Ascending aorta (tissue), 2 donors: ENCODE results near the gene SORCS3. TPM values are rescaled to one million over a fixed set of nuclear protein-coding genes. Genes with fewer than 3 reads are reported as not detected.

Experiments used
- DNase-seq, 2 donors: peaks; one replicate each; pipeline ENCODE4 v3.0.0-alpha.2; 2019; ENCODE audit warnings: low spot score in 2 of 2
- H3K27ac ChIP-seq, 2 donors: fragments of 200-600 bp; sonication (generic); one replicate each; pipeline ENCODE4 v1.5.1; 2016 to 2017; ENCODE audit warnings: mild to moderate bottlenecking in 1 of 2
- H3K27me3 ChIP-seq: fragments of 200-600 bp; sonication (generic); one replicate; pipeline ENCODE4 v1.5.1; 2017
- H3K36me3 ChIP-seq, 2 donors: fragments of 200-600 bp; sonication (generic); one replicate each; pipeline ENCODE4 v1.5.1; 2016
- H3K4me1 ChIP-seq, 2 donors: fragments of 200-600 bp; sonication (generic); one replicate each; pipeline ENCODE4 v1.5.1; 2016 to 2017; ENCODE audit warnings: mild to moderate bottlenecking in 1 of 2
- H3K4me3 ChIP-seq, 2 donors: fragments of 200-600 bp; sonication (generic); one replicate each; pipeline ENCODE4 v1.5.1; 2016 to 2017; ENCODE audit warnings: mild to moderate bottlenecking in 1 of 2
- H3K9me3 ChIP-seq, 2 donors: fragments of 200-600 bp; sonication (generic); one replicate each; pipeline ENCODE4 v1.5.1; 2016
- CTCF ChIP-seq, 3 experiments: fragments of 200-600 bp in 2 of 3; fragments of 450-650 bp in 1 of 3; sonication (generic) in 2 of 3; IDR thresholded peaks; one replicate each; pipeline ENCODE4 v1.5.1; 2016 to 2019; ENCODE audit warnings: antibody characterized with exemption in 3 of 3, mild to moderate bottlenecking in 1 of 3, moderate library complexity in 1 of 3
- intact Hi-C: fragments of 100-400 bp; cut with DNase I; formaldehyde crosslinking; loops from one replicate; pipeline ENCODE4 v1.15.1; 2023
- total RNA-seq: library from RNA; depleted of rRNA; stranded (reverse); fragments of >200 nt; gene quantifications from one replicate; pipeline ENCODE4 v1.1.0, GENCODE V29; 2016

Gene SORCS3
- total RNA-seq, 1 donor from 2014 or later = not detected

DNA sequence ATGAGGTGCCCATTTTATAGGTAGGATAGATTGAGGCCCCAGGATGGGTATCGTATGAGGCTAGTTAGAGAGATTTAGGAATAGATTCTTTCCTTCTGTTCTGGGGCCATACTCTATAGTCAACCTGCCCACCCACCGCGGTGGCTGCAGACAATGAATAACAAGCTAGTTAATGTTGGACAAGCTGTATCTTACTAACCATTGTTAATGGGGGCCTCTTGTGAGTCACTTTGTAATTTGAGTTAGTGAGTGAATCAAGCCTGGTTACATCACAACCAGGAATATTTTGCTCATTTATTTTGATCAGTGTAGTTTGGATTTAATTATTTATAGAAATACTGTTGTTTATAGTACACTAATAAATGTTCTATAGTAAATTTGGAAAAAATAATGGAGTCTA, 7.3 kb downstream of the SORCS3 start:
- Histone ChIP-seq H3K9me3 (no peaks in the 10 kb centered on the region), H3K27ac (no peak overlapping the region), H3K4me3 (no peak overlapping the region), H3K36me3 (no peaks in the 10 kb centered on the region), H3K27me3 (no peaks in the 10 kb centered on the region), H3K4me1 (no peaks in the 10 kb centered on the region)
- no peak for TF ChIP-seq CTCF (IDR thresholded peaks at IDR 0.05)
- no peak for DNase-seq
- intact Hi-C loops = no loop called here

DNA sequence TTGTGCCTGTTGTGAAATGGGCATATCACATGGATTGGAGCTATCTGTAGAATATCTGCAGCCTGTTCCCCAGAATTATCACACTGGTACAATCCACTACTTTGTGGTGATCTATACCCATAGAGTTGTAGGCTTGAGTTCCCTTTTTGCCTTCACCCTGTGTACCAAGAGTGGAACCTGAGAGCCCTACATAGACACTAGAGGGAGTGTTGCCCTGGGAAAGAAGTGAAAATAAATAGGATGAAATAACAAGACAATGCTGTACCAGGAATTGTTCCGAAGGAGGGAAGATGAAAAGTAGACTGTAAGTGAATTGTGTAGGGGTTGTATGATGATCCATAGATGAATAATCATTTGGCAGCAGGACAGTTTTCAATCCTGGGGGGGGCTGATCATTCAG, 9.0 kb downstream of the SORCS3 start:
- no peak overlapping the region for H3K27ac ChIP-seq
- H3K4me3 ChIP-seq = no peak overlapping the region
- no peaks in the 10 kb centered on the region for H3K9me3 ChIP-seq
- no peak for DNase-seq
- intact Hi-C loops = no loop called here
- H3K4me1 ChIP-seq = no peaks in the 10 kb centered on the region
- no peaks in the 10 kb centered on the region for H3K36me3 ChIP-seq
- no peaks in the 10 kb centered on the region for H3K27me3 ChIP-seq
- no peak for TF ChIP-seq CTCF (IDR thresholded peaks at IDR 0.05)

- Histone ChIP-seq H3K4me1 (no peaks in the 10 kb centered on the region), H3K4me3 (no peak overlapping the region), H3K9me3 (no peaks in the 10 kb centered on the region), H3K27ac (no peak overlapping the region), H3K36me3 (no peaks in the 10 kb centered on the region), H3K27me3 (no peaks in the 10 kb centered on the region)
- intact Hi-C loops = no loop called here
- no peak for DNase-seq
- TF ChIP-seq CTCF (IDR thresholded peaks at IDR 0.05) = no peak
Measured at GRCh38 chr10:104650635-104651331, 9.7 kb downstream of the SORCS3 start.

DNA sequence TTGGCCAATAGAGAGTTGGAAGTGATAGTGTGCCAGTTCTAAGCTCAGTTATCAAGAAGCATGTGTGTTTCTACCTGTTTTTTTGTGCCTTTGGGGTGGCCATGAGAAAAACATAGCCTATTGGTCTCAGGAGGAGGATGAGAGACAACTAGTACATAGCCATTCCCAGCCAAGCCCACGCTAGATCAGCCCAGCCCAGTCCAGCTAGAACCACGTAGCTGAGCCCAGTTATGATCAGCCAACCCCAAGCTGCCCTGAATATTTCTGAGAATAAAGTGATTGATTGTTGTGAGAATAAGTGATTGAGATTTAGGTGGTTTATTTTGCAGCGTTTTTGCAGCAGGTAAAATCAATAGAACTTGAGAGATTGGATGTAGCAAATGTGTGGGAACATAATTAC, 15.9 kb downstream of the SORCS3 start:
- TF ChIP-seq CTCF (IDR thresholded peaks at IDR 0.05) = no peak
- no peaks in the 10 kb centered on the region for H3K4me1 ChIP-seq
- H3K27ac ChIP-seq = no peak overlapping the region
- no peak overlapping the region for H3K4me3 ChIP-seq
- no peaks in the 10 kb centered on the region for H3K36me3 ChIP-seq
- H3K27me3 ChIP-seq = no peaks in the 10 kb centered on the region
- DNase-seq = no peak
- intact Hi-C loops = no loop called here
- H3K9me3 ChIP-seq = no peaks in the 10 kb centered on the region

DNA sequence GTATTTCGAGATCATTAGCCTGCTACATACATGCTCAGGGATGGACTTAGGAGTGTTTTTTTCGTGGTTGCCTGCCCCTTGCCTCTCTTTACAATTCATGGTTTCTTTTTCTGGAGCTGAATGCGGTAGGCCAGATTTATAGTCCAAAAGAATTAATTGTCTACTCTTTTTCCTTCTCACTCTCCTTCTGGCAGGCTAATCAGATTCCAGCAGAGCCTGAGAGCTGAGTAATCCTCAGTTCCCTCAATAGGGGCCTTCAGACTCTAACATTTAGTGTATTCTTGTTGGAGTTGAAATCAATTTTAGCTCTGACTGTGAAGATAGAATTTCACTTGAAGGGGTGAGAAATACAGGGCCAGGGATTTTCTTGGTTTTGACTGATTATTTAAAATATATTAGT, 16.4 kb downstream of the SORCS3 start:
- Histone ChIP-seq H3K36me3 (no peaks in the 10 kb centered on the region), H3K4me1 (no peaks in the 10 kb centered on the region), H3K4me3 (no peak overlapping the region), H3K27ac (no peak overlapping the region), H3K9me3 (no peaks in the 10 kb centered on the region), H3K27me3 (no peaks in the 10 kb centered on the region)
- no peak for DNase-seq
- intact Hi-C loops = no loop called here
- no peak for TF ChIP-seq CTCF (IDR thresholded peaks at IDR 0.05)

GRCh38 chr10:104658067-104658466, 17.0 kb downstream of the SORCS3 start:
- Histone ChIP-seq H3K4me1 (no peaks in the 10 kb centered on the region), H3K27ac (no peak overlapping the region), H3K36me3 (no peaks in the 10 kb centered on the region), H3K4me3 (no peak overlapping the region), H3K9me3 (no peaks in the 10 kb centered on the region), H3K27me3 (no peaks in the 10 kb centered on the region)
- no peak for DNase-seq
- no peak for TF ChIP-seq CTCF (IDR thresholded peaks at IDR 0.05)
- intact Hi-C loops = no loop called here
